ENCODE measurements around the gene IARS2. TPM values are rescaled to one million over a fixed set of nuclear protein-coding genes. Genes with fewer than 3 reads are reported as not detected.
"Not testable (repeated sequence)": the region's sequence is repeated elsewhere in the genome, so short reads cannot be mapped to it uniquely, and the experiment has no call there.

Gene IARS2
- total and polyA plus RNA-seq, 5 experiments from 2014 or later = 44.5 to 70.3 (median 51.7) TPM

- Mint-ChIP-seq H3K36me3 (peaks cover 7 to 73% (median 10%) of the 10 kb centered on the region in 3 donors), H3K9me3 (no peaks in the 10 kb centered on the region), H3K4me3 (no peak overlapping the region), H3K27ac (peak overlapping the region in 3 of 10 donors; percentile 2 to 52 (median 47)), H3K4me1 (peaks cover 4 to 13% (median 11%) of the 10 kb centered on the region in 4 donors), H3K27me3 (no peaks in the 10 kb centered on the region)
- ATAC-seq = no peak
- POLR2A ChIA-PET = no interaction called here
- DNase-seq = no peak
Measured at GRCh38 chr1:220153147-220153546, 59.2 kb downstream of the IARS2 start.

GRCh38 chr1:220156620-220157146 lies 62.8 kb downstream of the IARS2 start:
- Mint-ChIP-seq H3K4me3 (peak overlapping the region in 1 of 10 donors; percentile 43), H3K36me3 (peaks cover 16 to 87% (median 19%) of the 10 kb centered on the region in 3 donors), H3K27ac (peak overlapping the region; percentile 0 to 85 (median 64)), H3K27me3 (no peaks in the 10 kb centered on the region), H3K9me3 (no peaks in the 10 kb centered on the region), H3K4me1 (peaks cover 4 to 16% (median 11%) of the 10 kb centered on the region in 4 donors)
- POLR2A ChIA-PET = no interaction called here
- ATAC-seq (no peak), DNase-seq (no peak)

- peak overlapping the region in 7 of 10 donors; percentile 1 to 61 (median 27) for H3K27ac Mint-ChIP-seq
- peaks cover 4 to 16% (median 11%) of the 10 kb centered on the region in 4 donors for H3K4me1 Mint-ChIP-seq
- DNase-seq = no peak
- no peaks in the 10 kb centered on the region for H3K27me3 Mint-ChIP-seq
- H3K9me3 Mint-ChIP-seq = no peaks in the 10 kb centered on the region
- H3K36me3 Mint-ChIP-seq = peaks cover 16 to 83% (median 19%) of the 10 kb centered on the region in 3 donors
- H3K4me3 Mint-ChIP-seq = no peak overlapping the region
- ATAC-seq = no peak
- POLR2A ChIA-PET = no interaction called here
Measured at GRCh38 chr1:220157738-220158137, 63.8 kb downstream of the IARS2 start.

DNA sequence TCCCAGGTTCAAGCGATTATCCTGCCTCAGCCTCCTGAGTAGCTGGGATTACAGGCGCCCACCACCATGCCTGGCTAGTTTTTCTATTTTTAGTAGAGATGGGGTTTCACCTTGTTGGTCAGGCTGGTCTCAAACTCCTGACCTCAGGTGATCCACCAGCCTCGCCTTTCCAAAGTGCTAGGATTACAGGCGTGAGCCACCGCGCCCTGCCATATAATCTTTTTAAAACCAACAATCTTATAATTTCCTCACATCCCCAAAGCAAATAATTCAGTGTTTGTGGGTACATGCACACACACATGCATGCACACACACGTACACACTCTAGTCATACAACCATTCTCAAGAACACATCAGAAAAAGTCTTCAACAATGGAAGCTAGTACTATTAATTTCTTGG lies 64.6 kb downstream of the IARS2 start:
- H3K9me3 Mint-ChIP-seq, ATAC-seq, H3K4me3 Mint-ChIP-seq, DNase-seq, POLR2A ChIA-PET, H3K27me3 Mint-ChIP-seq: not testable (repeated sequence)
- Mint-ChIP-seq H3K27ac (peak overlapping the region in 2 of 10 donors; percentile 61 to 74), H3K36me3 (peaks cover 13 to 78% (median 19%) of the 10 kb centered on the region in 3 donors), H3K4me1 (peaks cover 4 to 16% (median 11%) of the 10 kb centered on the region in 4 donors)

- Mint-ChIP-seq H3K4me3 (no peak overlapping the region), H3K9me3 (no peaks in the 10 kb centered on the region), H3K4me1 (peaks cover 4 to 16% (median 11%) of the 10 kb centered on the region in 4 donors), H3K27ac (peak overlapping the region in 1 of 10 donors; percentile 61), H3K27me3 (no peaks in the 10 kb centered on the region), H3K36me3 (peaks cover 10 to 77% (median 19%) of the 10 kb centered on the region in 3 donors)
- ATAC-seq (no peak), DNase-seq (no peak)
- POLR2A ChIA-PET = no interaction called here
Measured at GRCh38 chr1:220159041-220159440, 65.1 kb downstream of the IARS2 start.

DNA sequence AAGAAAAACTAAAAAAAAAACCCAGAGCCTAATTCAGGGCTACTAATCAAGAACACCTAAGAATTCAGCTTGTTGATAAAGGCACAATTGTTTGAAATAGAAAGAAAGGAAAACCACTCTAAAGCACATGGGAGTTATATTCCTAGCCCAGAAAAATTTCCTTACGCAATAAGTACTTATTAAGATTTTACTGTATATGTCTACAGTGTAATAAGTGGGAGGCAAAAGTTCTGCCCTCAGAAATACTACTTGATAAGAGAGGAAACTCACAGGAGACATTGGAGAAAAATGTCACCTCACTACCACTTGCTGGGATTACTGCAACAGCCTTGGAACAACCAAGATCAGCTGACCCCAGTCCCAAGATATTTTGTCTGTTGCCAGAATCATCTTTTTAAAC lies 66.1 kb downstream of the IARS2 start:
- Mint-ChIP-seq H3K36me3 (peaks cover 10 to 75% (median 19%) of the 10 kb centered on the region in 3 donors), H3K9me3 (no peaks in the 10 kb centered on the region), H3K4me1 (peaks cover 4 to 16% (median 11%) of the 10 kb centered on the region in 4 donors), H3K4me3 (no peak overlapping the region), H3K27ac (peak overlapping the region in 3 of 10 donors; percentile 1 to 39 (median 19)), H3K27me3 (no peaks in the 10 kb centered on the region)
- no peak for ATAC-seq
- DNase-seq = no peak
- POLR2A ChIA-PET = no interaction called here

GRCh38 chr1:220164116-220164515 lies 70.2 kb downstream of the IARS2 start:
- no peaks in the 10 kb centered on the region for H3K27me3 Mint-ChIP-seq
- no peak overlapping the region for H3K27ac Mint-ChIP-seq
- peaks cover 11 to 74% (median 13%) of the 10 kb centered on the region in 3 donors for H3K36me3 Mint-ChIP-seq
- DNase-seq (no peak), ATAC-seq (no peak)
- POLR2A ChIA-PET = no interaction called here
- no peak overlapping the region for H3K4me3 Mint-ChIP-seq
- H3K9me3 Mint-ChIP-seq = no peaks in the 10 kb centered on the region
- H3K4me1 Mint-ChIP-seq = no peaks in the 10 kb centered on the region

DNA sequence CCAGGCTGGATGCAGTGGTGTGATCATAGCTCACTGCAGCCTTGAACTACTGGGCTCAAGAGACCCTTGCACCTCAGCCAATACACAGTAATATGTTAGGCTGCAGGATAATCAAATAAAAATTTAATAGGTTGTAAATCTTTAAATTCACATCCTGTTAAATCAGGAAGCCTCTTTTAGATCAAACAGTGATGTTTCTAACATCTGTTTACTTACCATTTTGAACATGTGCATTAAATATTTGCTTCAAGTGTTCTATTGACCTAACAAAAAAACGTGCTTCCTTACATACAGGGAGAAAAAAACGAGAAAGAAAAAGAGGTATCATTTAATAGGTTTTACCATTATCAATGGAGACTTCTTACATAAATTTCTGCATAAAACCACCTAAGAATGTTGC lies 70.6 kb downstream of the IARS2 start:
- ATAC-seq (no peak), DNase-seq (no peak)
- H3K36me3 Mint-ChIP-seq = peaks cover 15 to 77% (median 17%) of the 10 kb centered on the region in 3 donors
- no peak overlapping the region for H3K27ac Mint-ChIP-seq
- POLR2A ChIA-PET = no interaction called here
- H3K4me3 Mint-ChIP-seq = no peak overlapping the region
- H3K4me1 Mint-ChIP-seq = peaks cover 0 to 1% (median 0%) of the 10 kb centered on the region in 4 donors
- H3K27me3 Mint-ChIP-seq = no peaks in the 10 kb centered on the region
- no peaks in the 10 kb centered on the region for H3K9me3 Mint-ChIP-seq

DNA sequence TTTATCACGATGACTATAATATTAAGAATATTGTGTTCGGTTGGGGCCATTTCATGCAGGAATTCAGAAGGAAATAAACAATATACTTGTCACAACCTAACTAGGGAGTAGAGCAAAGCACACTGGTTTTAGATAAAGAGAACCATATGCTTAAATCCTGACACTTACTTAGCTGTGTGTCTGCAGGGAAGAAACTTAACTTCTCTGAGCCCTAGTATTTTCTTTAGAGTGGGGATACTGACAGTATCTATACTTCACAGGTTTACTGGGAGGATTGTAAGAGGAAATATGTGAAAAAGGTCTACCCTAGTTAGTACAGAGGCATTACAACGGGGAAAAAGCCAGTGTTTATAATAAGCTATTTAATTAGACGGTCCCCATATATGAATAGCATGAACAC lies 72.9 kb downstream of the IARS2 start:
- Mint-ChIP-seq H3K27ac (no peak overlapping the region), H3K36me3 (peaks cover 20 to 78% (median 30%) of the 10 kb centered on the region in 3 donors), H3K4me3 (no peak overlapping the region), H3K9me3 (no peaks in the 10 kb centered on the region), H3K4me1 (peaks cover 0 to 4% (median 0%) of the 10 kb centered on the region in 4 donors), H3K27me3 (no peaks in the 10 kb centered on the region)
- DNase-seq (no peak), ATAC-seq (no peak)
- POLR2A ChIA-PET = no interaction called here

DNA sequence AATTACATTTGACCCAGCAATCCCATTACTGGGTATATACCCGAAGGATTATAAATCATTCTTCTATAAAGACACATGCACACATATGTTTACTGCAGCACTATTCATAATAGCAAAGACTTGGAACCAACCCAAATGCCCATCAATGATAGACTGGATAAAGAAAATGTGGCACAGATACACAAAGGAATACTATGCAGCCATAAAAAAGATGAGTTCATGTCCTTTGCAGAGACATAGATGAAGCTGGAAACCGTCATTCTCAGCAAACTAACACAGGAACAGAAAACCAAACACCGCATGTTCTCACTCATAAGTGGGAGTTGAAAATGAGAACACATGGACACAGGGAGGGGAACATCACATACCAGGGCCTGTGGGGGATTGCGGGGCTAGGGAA lies 76.0 kb downstream of the IARS2 start:
- ATAC-seq, H3K4me3 Mint-ChIP-seq, POLR2A ChIA-PET, H3K4me1 Mint-ChIP-seq, H3K9me3 Mint-ChIP-seq, H3K27me3 Mint-ChIP-seq, DNase-seq, H3K27ac Mint-ChIP-seq: not testable (repeated sequence)
- H3K36me3 Mint-ChIP-seq = peaks cover 32 to 89% (median 47%) of the 10 kb centered on the region in 3 donors

- DNase-seq = no peak
- no peak for ATAC-seq
- Mint-ChIP-seq H3K27ac (no peak overlapping the region), H3K9me3 (no peaks in the 10 kb centered on the region), H3K4me1 (peaks cover 0 to 6% (median 0%) of the 10 kb centered on the region in 4 donors), H3K27me3 (no peaks in the 10 kb centered on the region), H3K36me3 (peaks cover 37 to 91% (median 51%) of the 10 kb centered on the region in 3 donors), H3K4me3 (no peak overlapping the region)
- POLR2A ChIA-PET = no interaction called here
Measured at GRCh38 chr1:220170836-220171526, 77.0 kb downstream of the IARS2 start.

GRCh38 chr1:220176540-220176939 lies 82.6 kb downstream of the IARS2 start:
- no peak overlapping the region for H3K4me3 Mint-ChIP-seq

GRCh38 chr1:220182111-220182510 lies 88.2 kb downstream of the IARS2 start:
- no peaks in the 10 kb centered on the region for H3K9me3 Mint-ChIP-seq
- H3K27ac Mint-ChIP-seq = peak overlapping the region in 1 of 10 donors; percentile 69
- no peak overlapping the region for H3K4me3 Mint-ChIP-seq
- peaks cover 4 to 86% (median 38%) of the 10 kb centered on the region in 3 donors for H3K36me3 Mint-ChIP-seq
- POLR2A ChIA-PET = no interaction called here
- no peaks in the 10 kb centered on the region for H3K27me3 Mint-ChIP-seq
- ATAC-seq (no peak), DNase-seq (no peak)
- H3K4me1 Mint-ChIP-seq = peaks cover 0 to 13% (median 1%) of the 10 kb centered on the region in 4 donors

More at GRCh38 chr1:220176540-220176939, 82.6 kb downstream of the IARS2 start:
- Mint-ChIP-seq H3K27me3 (no peaks in the 10 kb centered on the region), H3K9me3 (no peaks in the 10 kb centered on the region), H3K4me1 (peaks cover 0 to 20% (median 7%) of the 10 kb centered on the region in 4 donors), H3K27ac (peak overlapping the region in 3 of 10 donors; percentile 47 to 68 (median 49)), H3K36me3 (peaks cover 24 to 92% (median 59%) of the 10 kb centered on the region in 3 donors)
- ATAC-seq (no peak), DNase-seq (no peak)
- POLR2A ChIA-PET = no interaction called here

Measured in naive thymus-derived CD8-positive, alpha-beta T cell (primary cell).